Stimulated activated naive CD8-positive, alpha-beta T cell treated with anti-CD3 and anti-CD28 coated beads, Interleukin-15, amount 100 ng/mL, for 72 hours (primary cell): ENCODE results near the gene ACER3.
"Not testable (repeated sequence)": the region's sequence is repeated elsewhere in the genome, so short reads cannot be mapped to it uniquely, and the experiment has no call there.

Source experiments
- ATAC-seq: fragments of 150-1000 bp; cut with Tn5 transposase; 2 replicates; pipeline ENCODE4 v1.10.0; 2021; ENCODE audit warnings: mild to moderate bottlenecking, moderate library complexity
- DNase-seq, 2 donors: peaks; one replicate each; pipeline ENCODE4 v3.0.0; 2021 to 2022
- H3K27ac Mint-ChIP-seq, 2 donors: one replicate each; pipeline ENCODE4 v1.8.0; 2022; ENCODE audit warnings: mild to moderate bottlenecking in 2 of 2, mixed read lengths in 2 of 2, moderate library complexity in 2 of 2
- H3K27me3 Mint-ChIP-seq: one replicate; pipeline ENCODE4 v1.8.0; 2022; ENCODE audit warnings: mixed read lengths
- H3K4me1 Mint-ChIP-seq: one replicate; pipeline ENCODE4 v1.8.0; 2022; ENCODE audit warnings: mild to moderate bottlenecking, mixed read lengths
- H3K4me3 Mint-ChIP-seq, 2 donors: one replicate each; pipeline ENCODE4 v1.8.0; 2022; ENCODE audit warnings: mild to moderate bottlenecking in 2 of 2, mixed read lengths in 2 of 2, moderate library complexity in 1 of 2
- H3K9me3 Mint-ChIP-seq, 2 donors: one replicate each; pipeline ENCODE4 v1.8.0; 2022; ENCODE audit warnings: mixed read lengths in 2 of 2

ACER3 gene

GRCh38 chr11:76850130-76850529, 10.6 kb upstream of the ACER3 start:
- Mint-ChIP-seq H3K4me3 (no peak overlapping the region), H3K27ac (no peak overlapping the region), H3K27me3 (peaks cover 8% of the 10 kb centered on the region), H3K4me1 (no peaks in the 10 kb centered on the region), H3K9me3 (no peaks in the 10 kb centered on the region)
- no peak for ATAC-seq
- no peak for DNase-seq

- Mint-ChIP-seq H3K27ac (no peak overlapping the region), H3K4me3 (no peak overlapping the region), H3K4me1 (no peaks in the 10 kb centered on the region), H3K9me3 (no peaks in the 10 kb centered on the region), H3K27me3 (peaks cover 8% of the 10 kb centered on the region)
- DNase-seq (no peak), ATAC-seq (no peak)
These were observed 9.9 kb upstream of the ACER3 start for GRCh38 chr11:76850815-76851214.

GRCh38 chr11:76854709-76855108, 6.0 kb upstream of the ACER3 start:
- Mint-ChIP-seq H3K27me3 (no peaks in the 10 kb centered on the region), H3K27ac (no peak overlapping the region), H3K4me3 (no peak overlapping the region), H3K9me3 (no peaks in the 10 kb centered on the region), H3K4me1 (peaks cover 4% of the 10 kb centered on the region)
- DNase-seq: no peak
- no peak for ATAC-seq

GRCh38 chr11:76855670-76856069, 5.0 kb upstream of the ACER3 start:
- H3K4me1 Mint-ChIP-seq, H3K4me3 Mint-ChIP-seq, DNase-seq, ATAC-seq, H3K27me3 Mint-ChIP-seq, H3K27ac Mint-ChIP-seq, H3K9me3 Mint-ChIP-seq: not testable (repeated sequence)

GRCh38 chr11:76856106-76856505, 4.6 kb upstream of the ACER3 start:
- no peak overlapping the region for H3K4me3 Mint-ChIP-seq
- no peaks in the 10 kb centered on the region for H3K9me3 Mint-ChIP-seq
- no peak for ATAC-seq
- no peaks in the 10 kb centered on the region for H3K27me3 Mint-ChIP-seq
- no peak for DNase-seq
- peaks cover 4% of the 10 kb centered on the region for H3K4me1 Mint-ChIP-seq
- no peak overlapping the region for H3K27ac Mint-ChIP-seq

GRCh38 chr11:76856571-76856970, 4.1 kb upstream of the ACER3 start:
- peaks cover 9% of the 10 kb centered on the region for H3K4me1 Mint-ChIP-seq
- no peak for ATAC-seq
- no peaks in the 10 kb centered on the region for H3K27me3 Mint-ChIP-seq
- no peak for DNase-seq
- H3K27ac Mint-ChIP-seq: no peak overlapping the region
- H3K9me3 Mint-ChIP-seq: no peaks in the 10 kb centered on the region
- H3K4me3 Mint-ChIP-seq: no peak overlapping the region

- no peak for DNase-seq
- Mint-ChIP-seq H3K9me3 (no peaks in the 10 kb centered on the region), H3K27me3 (no peaks in the 10 kb centered on the region), H3K4me3 (no peak overlapping the region), H3K4me1 (peaks cover 19% of the 10 kb centered on the region), H3K27ac (no peak overlapping the region)
- ATAC-seq: no peak
These were observed 2.8 kb upstream of the ACER3 start for GRCh38 chr11:76857781-76858410.

- H3K27me3 Mint-ChIP-seq: no peaks in the 10 kb centered on the region
- no peak overlapping the region for H3K27ac Mint-ChIP-seq
- no peak for DNase-seq
- no peak for ATAC-seq
- H3K4me1 Mint-ChIP-seq: peaks cover 25% of the 10 kb centered on the region
- peak overlapping the region; percentile 81 to 86 for H3K4me3 Mint-ChIP-seq
- no peaks in the 10 kb centered on the region for H3K9me3 Mint-ChIP-seq
These were observed 950 bp upstream of the ACER3 start for GRCh38 chr11:76859708-76860227.

GRCh38 chr11:76861490-76861953, 804 bp downstream of the ACER3 start:
- no peak for ATAC-seq
- peak overlapping the region; percentile 7 to 93 for H3K27ac Mint-ChIP-seq
- peaks cover 21% of the 10 kb centered on the region for H3K4me1 Mint-ChIP-seq
- no peaks in the 10 kb centered on the region for H3K9me3 Mint-ChIP-seq
- DNase-seq: no peak
- H3K27me3 Mint-ChIP-seq: no peaks in the 10 kb centered on the region
- H3K4me3 Mint-ChIP-seq: peak overlapping the region; percentile 86 to 95

GRCh38 chr11:76862794-76863193, 2.1 kb downstream of the ACER3 start:
- H3K27me3 Mint-ChIP-seq, H3K4me3 Mint-ChIP-seq, H3K9me3 Mint-ChIP-seq, DNase-seq, ATAC-seq: not testable (repeated sequence)
- Mint-ChIP-seq H3K27ac (peak overlapping the region in 1 of 2 donors; percentile 60), H3K4me1 (peaks cover 21% of the 10 kb centered on the region)

- Mint-ChIP-seq H3K4me3 (no peak overlapping the region), H3K4me1 (peaks cover 21% of the 10 kb centered on the region), H3K27ac (no peak overlapping the region), H3K27me3 (no peaks in the 10 kb centered on the region), H3K9me3 (no peaks in the 10 kb centered on the region)
- DNase-seq (no peak), ATAC-seq (no peak)
These were observed 2.6 kb downstream of the ACER3 start for GRCh38 chr11:76863196-76863777.

GRCh38 chr11:76872959-76873827, 12.5 kb downstream of the ACER3 start:
- ATAC-seq (no peak), DNase-seq (no peak)
- Mint-ChIP-seq H3K27ac (no peak overlapping the region), H3K4me1 (no peaks in the 10 kb centered on the region), H3K27me3 (no peaks in the 10 kb centered on the region), H3K4me3 (no peak overlapping the region), H3K9me3 (no peaks in the 10 kb centered on the region)

- Mint-ChIP-seq H3K4me1 (no peaks in the 10 kb centered on the region), H3K9me3 (no peaks in the 10 kb centered on the region), H3K4me3 (no peak overlapping the region), H3K27ac (no peak overlapping the region), H3K27me3 (no peaks in the 10 kb centered on the region)
- DNase-seq (no peak), ATAC-seq (no peak)
These were observed 17.3 kb downstream of the ACER3 start for GRCh38 chr11:76878014-76878413.

GRCh38 chr11:76880314-76880713, 19.6 kb downstream of the ACER3 start:
- Mint-ChIP-seq H3K27ac (no peak overlapping the region), H3K4me3 (no peak overlapping the region), H3K27me3 (no peaks in the 10 kb centered on the region), H3K4me1 (peaks cover 7% of the 10 kb centered on the region), H3K9me3 (no peaks in the 10 kb centered on the region)
- DNase-seq (no peak), ATAC-seq (no peak)

- no peaks in the 10 kb centered on the region for H3K27me3 Mint-ChIP-seq
These were observed 20.2 kb downstream of the ACER3 start for GRCh38 chr11:76880956-76881355.

More at GRCh38 chr11:76880956-76881355, 20.2 kb downstream of the ACER3 start:
- no peak for ATAC-seq
- Mint-ChIP-seq H3K9me3 (peaks cover 0 to 1% of the 10 kb centered on the region in 2 donors), H3K4me1 (peaks cover 14% of the 10 kb centered on the region), H3K27ac (no peak overlapping the region), H3K4me3 (no peak overlapping the region)
- no peak for DNase-seq
